T-cell (primary cell): Measurements from ENCODE around the gene IL16. TPM values are rescaled to one million over a fixed set of nuclear protein-coding genes. Genes with fewer than 3 reads are reported as not detected.

ENCODE experiments used
- ATAC-seq, 4 experiments: fragments of 200-7000 bp in 3 of 4; fragments of 150-1000 bp in 1 of 4; cut with Tn5 transposase; replicated peaks in 1 of 4; 1 replicate in 3 of 4; 2 replicates in 1 of 4; pipeline ENCODE4 v1.10.0; 2021; ENCODE audit warnings: moderate library complexity in 3 of 4, mild to moderate bottlenecking in 2 of 4, moderate number of reproducible peaks in 1 of 4
- CTCF ChIA-PET, 2 donors: fragments of 300-600 bp; sonication (Branson Sonifier 250); formaldehyde crosslinking; loops; one replicate each; lab custom pipeline; 2022; ENCODE audit warnings: antibody characterized with exemption in 2 of 2; lab: Charles Lee
- POLR2A ChIA-PET, 2 donors: fragments of 300-600 bp; sonication (Branson Sonifier 250); formaldehyde crosslinking; loops; one replicate each; lab custom pipeline; 2022; ENCODE audit warnings: antibody characterized with exemption in 2 of 2; lab: Charles Lee
- DNase-seq, 35 experiments: peaks; one replicate each; pipeline versions ENCODE4 v3.0.0 to v3.0.0-alpha.2; 2013 to 2023
- H3K27ac ChIP-seq: one replicate; pipeline ENCODE4 v1.5.1; 2013; ENCODE audit warnings: low read length
- H3K27me3 ChIP-seq, 2 experiments: replicated peaks in 1 of 2; 1 replicate in 1 of 2; 2 replicates in 1 of 2; pipeline versions ENCODE4 v1.6.1 to v1.7.0; 2013; ENCODE audit warnings: low read length in 1 of 2, mixed read lengths in 1 of 2; ENCODE audit not compliant: control insufficient read depth in 2 of 2, insufficient read depth in 2 of 2; ENCODE audit errors: extremely low read depth in 1 of 2
- H3K36me3 ChIP-seq, 2 donors: 1 replicate in 1 of 2; 2 replicates in 1 of 2; pipeline versions ENCODE4 v1.6.1 to v1.7.0; 2013; ENCODE audit warnings: low read length in 1 of 2; ENCODE audit not compliant: control insufficient read depth in 2 of 2, insufficient read depth in 1 of 2; ENCODE audit errors: extremely low read depth in 1 of 2
- H3K4me1 ChIP-seq, 2 experiments: 1 replicate in 1 of 2; 2 replicates in 1 of 2; pipeline versions ENCODE4 v1.6.1 to v1.7.0; 2013; ENCODE audit warnings: low read length in 2 of 2, mixed read lengths in 1 of 2; ENCODE audit not compliant: insufficient read depth in 2 of 2, control insufficient read depth in 1 of 2; ENCODE audit errors: extremely low read depth in 1 of 2
- H3K4me3 ChIP-seq, 2 donors: 1 replicate in 1 of 2; 2 replicates in 1 of 2; pipeline versions ENCODE4 v1.5.1 to v1.7.0; 2013; ENCODE audit warnings: mild to moderate bottlenecking in 2 of 2, low read length in 1 of 2, moderate library complexity in 1 of 2; ENCODE audit not compliant: control insufficient read depth in 1 of 2; ENCODE audit errors: extremely low read depth in 1 of 2
- H3K9me3 ChIP-seq: 2 replicates; pipeline ENCODE4 v1.7.0; 2013
- H3K27ac Mint-ChIP-seq, 2 donors: one replicate each; pipeline ENCODE4 v1.8.0; 2020 to 2021; ENCODE audit warnings: mild to moderate bottlenecking in 2 of 2, mixed read lengths in 2 of 2
- H3K27me3 Mint-ChIP-seq, 2 donors: one replicate each; pipeline ENCODE4 v1.8.0; 2021 to 2022; ENCODE audit warnings: mixed read lengths in 2 of 2
- H3K36me3 Mint-ChIP-seq: one replicate; pipeline ENCODE4 v1.8.0; 2021; ENCODE audit warnings: mixed read lengths
- H3K4me1 Mint-ChIP-seq, 3 donors: one replicate each; pipeline ENCODE4 v1.8.0; 2020 to 2022; ENCODE audit warnings: mixed read lengths in 3 of 3, mild to moderate bottlenecking in 1 of 3
- H3K4me3 Mint-ChIP-seq, 3 donors: one replicate each; pipeline ENCODE4 v1.8.0; 2020 to 2022; ENCODE audit warnings: mild to moderate bottlenecking in 3 of 3, mixed read lengths in 3 of 3, moderate library complexity in 3 of 3
- H3K9me3 Mint-ChIP-seq, 3 donors: one replicate each; pipeline ENCODE4 v1.8.0; 2020 to 2022; ENCODE audit warnings: mixed read lengths in 3 of 3
- WGBS: methylation state at CpG from one replicate; pipeline ENCODE4 v1.1.5; 2013; ENCODE audit warnings: missing lambda C conversion rate; ENCODE audit not compliant: insufficient coverage; 5-methylcytosine and 5-hydroxymethylcytosine counted together
- total RNA-seq, 35 experiments: library from RNA in 6 of 35; stranded (reverse) in 6 of 35; fragments of 120-200 nt in 1 of 35; gene quantifications; one replicate each; pipeline versions ENCODE4 v1.2.1 to v1.2.4 and lab custom pipeline; 2013 to 2026

IL16 gene
- total RNA-seq, 5 donors from 2014 or later (not counting 1 experiment from before 2014, with no cell fraction given): 143 to 319 (median 299) TPM

DNA sequence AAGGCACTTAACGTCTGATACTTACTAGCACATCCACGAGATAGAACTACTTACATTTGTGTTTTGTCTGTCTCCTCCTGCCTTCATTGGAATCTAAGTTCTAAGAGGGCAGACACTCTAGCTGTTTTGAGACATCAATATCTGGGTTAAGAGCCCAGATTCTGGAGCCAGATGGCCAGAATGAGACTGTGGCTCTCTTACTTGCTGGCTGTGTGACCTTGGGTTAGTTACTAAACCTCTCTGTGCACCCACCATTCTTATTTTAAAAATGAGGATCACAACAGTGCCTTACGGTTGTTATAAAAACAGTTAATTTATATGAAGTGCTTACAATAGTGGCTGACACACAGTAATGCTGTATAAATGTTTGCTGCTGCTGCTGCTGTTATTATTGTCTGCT lies 119.6 kb downstream of the IL16 start:
- H3K9me3 ChIP-seq: no peaks in the 10 kb centered on the region
- H3K4me1 Mint-ChIP-seq: peaks cover 61 to 73% (median 62%) of the 10 kb centered on the region in 3 donors
- H3K4me1 ChIP-seq: peaks cover 10 to 50% of the 10 kb centered on the region in 2 experiments
- ATAC-seq (no peak), DNase-seq (no peak)
- peak overlapping the region; percentile 25 for H3K27ac ChIP-seq
- POLR2A ChIA-PET: no interaction called here
- H3K36me3 ChIP-seq: peaks cover 20 to 41% of the 10 kb centered on the region in 2 donors
- H3K27ac Mint-ChIP-seq: peak overlapping the region; percentile 80 to 87
- peak overlapping the region in 1 of 3 donors; percentile 36 for H3K4me3 Mint-ChIP-seq
- no CpG with 5 or more reads among the region's 3 CpGs for WGBS
- CTCF ChIA-PET: no interaction called here
- H3K27me3 Mint-ChIP-seq: no peaks in the 10 kb centered on the region
- H3K4me3 ChIP-seq: no peak overlapping the region
- H3K9me3 Mint-ChIP-seq: no peaks in the 10 kb centered on the region
- no peaks in the 10 kb centered on the region for H3K27me3 ChIP-seq
- H3K36me3 Mint-ChIP-seq: peaks cover 49% of the 10 kb centered on the region

DNA sequence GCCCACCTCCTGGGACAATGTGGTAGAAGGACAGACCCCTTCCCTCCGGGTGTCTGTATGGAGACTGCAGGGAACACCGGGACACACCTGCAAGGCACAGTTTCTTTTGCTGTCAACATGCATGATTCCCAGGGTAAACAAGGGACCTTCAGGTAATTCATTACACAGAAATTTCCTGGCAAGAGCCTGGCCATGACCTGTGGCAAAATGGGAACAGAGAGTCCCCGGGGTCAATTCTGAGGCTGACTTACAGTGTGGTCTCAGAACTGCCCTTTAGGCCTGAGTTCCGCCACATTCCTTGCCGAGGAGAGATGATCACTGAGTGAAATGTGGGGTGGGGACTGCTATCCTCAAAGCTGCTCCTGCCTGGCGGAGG lies 121.0 kb downstream of the IL16 start:
- Mint-ChIP-seq H3K36me3 (peaks cover 38% of the 10 kb centered on the region), H3K9me3 (no peaks in the 10 kb centered on the region), H3K4me1 (peaks cover 53 to 68% (median 57%) of the 10 kb centered on the region in 3 donors), H3K27ac (peak overlapping the region in 1 of 2 donors; percentile 87), H3K4me3 (no peak overlapping the region), H3K27me3 (no peaks in the 10 kb centered on the region)
- CTCF ChIA-PET: no interaction called here
- Histone ChIP-seq H3K27ac (no peak overlapping the region), H3K9me3 (no peaks in the 10 kb centered on the region), H3K4me1 (peaks cover 3 to 43% of the 10 kb centered on the region in 2 experiments), H3K36me3 (peaks cover 20 to 34% of the 10 kb centered on the region in 2 donors), H3K27me3 (no peaks in the 10 kb centered on the region), H3K4me3 (no peak overlapping the region)
- POLR2A ChIA-PET: no interaction called here
- no peak for ATAC-seq
- 94% methylated on average over 5 of the region's 6 CpGs for WGBS
- DNase-seq: no peak

DNA sequence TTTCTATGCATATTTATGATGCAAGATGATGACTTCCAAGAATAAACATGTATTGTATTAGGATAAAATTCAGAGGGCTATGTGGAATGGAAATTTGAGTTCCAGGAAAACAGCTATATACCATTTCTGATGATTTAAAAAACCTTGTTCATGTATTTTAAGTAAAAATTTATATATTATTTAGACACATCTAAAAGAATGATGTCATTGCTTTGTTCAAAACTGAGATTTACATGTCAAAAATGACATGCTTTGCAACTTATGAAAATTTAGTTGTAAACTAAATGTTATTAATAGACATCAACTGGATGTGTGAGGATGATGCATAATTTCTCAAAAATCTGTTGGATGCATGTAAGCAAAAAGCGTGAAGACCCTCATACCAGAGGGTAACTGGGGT lies 125.0 kb downstream of the IL16 start:
- Histone ChIP-seq H3K27ac (no peak overlapping the region), H3K4me3 (no peak overlapping the region), H3K9me3 (no peaks in the 10 kb centered on the region), H3K4me1 (peaks cover 5 to 25% of the 10 kb centered on the region in 2 experiments), H3K27me3 (no peaks in the 10 kb centered on the region), H3K36me3 (peaks cover 9 to 22% of the 10 kb centered on the region in 2 donors)
- Mint-ChIP-seq H3K27ac (peak overlapping the region in 1 of 2 donors; percentile 74), H3K27me3 (no peaks in the 10 kb centered on the region), H3K9me3 (no peaks in the 10 kb centered on the region), H3K4me1 (peaks cover 42 to 51% (median 50%) of the 10 kb centered on the region in 3 donors), H3K36me3 (peaks cover 16% of the 10 kb centered on the region), H3K4me3 (no peak overlapping the region)
- WGBS: no CpG with 5 or more reads among the region's 1 CpG
- DNase-seq (no peak), ATAC-seq (no peak)
- ChIA-PET CTCF (interaction anchor here in 1 of 2 donors (1.0 to 1.7 kb wide), 2 partner anchors 36 to 56 kb away, joined by 3 to 6 read pairs; no protein-coding TSS in a partner anchor), POLR2A (interaction anchor here in 1 of 2 donors (1.0 kb wide), 2 partner anchors 25 to 43 kb away, joined by 3 read pairs; no protein-coding TSS in a partner anchor)

DNA sequence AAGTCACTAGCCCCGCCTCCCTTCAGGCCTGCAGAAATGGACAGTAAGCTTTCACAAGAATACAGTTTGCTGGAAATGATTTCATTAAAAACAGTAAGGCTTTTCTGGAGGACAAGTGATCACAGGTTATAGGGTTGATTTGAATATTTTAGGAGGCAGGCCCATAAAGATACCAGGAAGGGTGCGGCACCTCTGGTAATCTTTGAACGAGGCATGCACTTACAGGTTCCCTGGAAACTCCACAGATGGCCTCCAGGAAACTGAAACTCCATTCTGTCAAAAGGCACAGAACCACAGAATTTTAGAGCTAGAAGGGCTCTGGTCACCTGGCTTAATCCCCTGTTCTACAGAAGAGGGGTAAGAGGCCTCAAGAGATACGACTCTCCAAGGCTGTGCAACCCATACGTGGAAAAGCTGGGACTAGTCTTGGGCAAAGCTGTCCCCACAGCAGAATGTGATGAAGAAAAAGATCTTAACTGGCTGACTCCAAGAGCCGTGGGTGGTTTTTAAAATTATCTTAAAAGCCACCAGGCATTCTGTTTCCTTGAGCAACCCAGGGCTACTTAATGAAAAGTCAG lies 126.1 kb downstream of the IL16 start:
- no peak overlapping the region for H3K4me3 ChIP-seq
- WGBS: 82% methylated on average over 5 of the region's 6 CpGs

DNA sequence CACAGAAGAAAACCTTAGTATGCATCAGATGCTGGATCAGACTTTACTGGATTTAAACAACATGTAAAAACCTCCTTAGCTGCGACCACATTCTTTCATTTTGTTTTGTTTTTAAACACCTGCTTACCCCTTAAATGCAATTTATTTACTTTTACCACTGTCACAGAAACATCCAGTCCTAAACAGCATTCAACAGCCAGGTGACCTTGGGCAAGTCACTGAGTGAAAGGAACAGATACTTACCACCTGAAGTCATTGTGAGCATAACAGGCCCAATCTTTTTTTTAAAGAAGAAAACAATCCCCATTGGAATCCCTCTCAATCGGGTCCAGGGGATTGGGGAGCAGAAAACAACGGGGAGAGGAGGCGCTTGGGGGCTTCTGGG lies 126.9 kb downstream of the IL16 start:
- H3K27me3 ChIP-seq: no peaks in the 10 kb centered on the region
- peak overlapping the region; percentile 85 to 86 for H3K4me3 ChIP-seq
- WGBS: 14% methylated on average over 2 of the region's 4 CpGs
- peaks cover 5 to 19% of the 10 kb centered on the region in 2 experiments for H3K4me1 ChIP-seq
- peak overlapping the region; percentile 25 for H3K27ac ChIP-seq
- peaks cover 45 to 52% (median 48%) of the 10 kb centered on the region in 3 donors for H3K4me1 Mint-ChIP-seq
- peak overlapping the region; percentile 98 to 99 (median 98) for H3K4me3 Mint-ChIP-seq
- peak overlapping the region; percentile 78 to 95 for H3K27ac Mint-ChIP-seq
- peaks cover 2% of the 10 kb centered on the region for H3K36me3 Mint-ChIP-seq
- CTCF ChIA-PET: interaction anchor here (0.7 to 1.4 kb wide), 5 partner anchors 11 to 57 kb away, joined by 3 to 8 read pairs (median 3); no protein-coding TSS in a partner anchor
- H3K9me3 Mint-ChIP-seq: no peaks in the 10 kb centered on the region
- H3K36me3 ChIP-seq: peaks cover 8% of the 10 kb centered on the region in 2 donors
- POLR2A ChIA-PET: interaction anchor here (0.6 to 1.2 kb wide), 4 partner anchors 8 to 338 kb away, joined by 3 to 9 read pairs (median 6); no protein-coding TSS in a partner anchor
- DNase-seq: peak in 1 of 35 experiments; percentile 27
- no peaks in the 10 kb centered on the region for H3K27me3 Mint-ChIP-seq
- peak in 2 of 4 experiments; percentile 1 to 14 for ATAC-seq
- no peaks in the 10 kb centered on the region for H3K9me3 ChIP-seq

More for the DNA sequence above, 126.1 kb downstream of the IL16 start:
- Mint-ChIP-seq H3K36me3 (peaks cover 8% of the 10 kb centered on the region), H3K27me3 (no peaks in the 10 kb centered on the region), H3K27ac (peak overlapping the region; percentile 58 to 74), H3K4me3 (peak overlapping the region; percentile 55 to 98 (median 63)), H3K9me3 (no peaks in the 10 kb centered on the region), H3K4me1 (peaks cover 45 to 58% (median 50%) of the 10 kb centered on the region in 3 donors)
- peaks cover 5 to 19% of the 10 kb centered on the region in 2 experiments for H3K4me1 ChIP-seq
- peaks cover 9 to 16% of the 10 kb centered on the region in 2 donors for H3K36me3 ChIP-seq
- ATAC-seq: no peak
- no peaks in the 10 kb centered on the region for H3K27me3 ChIP-seq
- CTCF ChIA-PET: interaction anchor here (0.6 to 1.4 kb wide), 2 partner anchors 57 to 332 kb away, joined by 3 to 4 read pairs; no protein-coding TSS in a partner anchor
- DNase-seq: no peak
- POLR2A ChIA-PET: no interaction called here
- H3K9me3 ChIP-seq: no peaks in the 10 kb centered on the region
- no peak overlapping the region for H3K27ac ChIP-seq
